IMR-90 (cell line): Measurements from ENCODE around the gene ACTR10. TPM values are rescaled to one million over a fixed set of nuclear protein-coding genes. Genes with fewer than 3 reads are reported as not detected.

Source experiments
- ATAC-seq: fragments of 200-7000 bp; cut with Tn5 transposase; 2 replicates; pipeline ENCODE4 v1.9.1; 2020; ENCODE audit warnings: low read depth, mild to moderate bottlenecking, moderate library complexity
- BruUV-seq: library from RNA; stranded (reverse); fragments of 400-500 nt; replicated peaks from 2 replicates; lab custom pipeline; 2021; lab: Mats Ljungman, UMichigan
- CTCF ChIA-PET: fragments of 300-600 bp; formaldehyde crosslinking; extraction: SDS; loops from one replicate; lab custom pipeline; 2021; ENCODE audit warnings: antibody characterized with exemption; lab: Yijun Ruan, JAX
- POLR2A ChIA-PET: fragments of 300-600 bp; sonication (Branson Sonifier 250); formaldehyde crosslinking; loops from one replicate; lab custom pipeline; 2022; ENCODE audit warnings: antibody characterized with exemption; ENCODE audit not compliant: unreplicated experiment; lab: Charles Lee
- DNase-seq: peaks from one replicate; pipeline ENCODE4 v3.0.0; 2013
- H2AFZ ChIP-seq: replicated peaks from 2 replicates; pipeline ENCODE3; 2013; ENCODE audit warnings: low read length, mild to moderate bottlenecking; ENCODE audit not compliant: poor library complexity
- H2AK5ac ChIP-seq: 2 replicates; pipeline ENCODE4 v1.6.1; 2013; ENCODE audit warnings: low read depth, low read length, inconsistent platforms
- H2AK9ac ChIP-seq: replicated peaks from 2 replicates; pipeline ENCODE3; 2013; ENCODE audit warnings: mild to moderate bottlenecking, low read depth, low read length, moderate library complexity; ENCODE audit not compliant: poor library complexity
- H2BK120ac ChIP-seq: 2 replicates; pipeline ENCODE4 v1.6.1; 2013; ENCODE audit warnings: low read depth, low read length, inconsistent platforms
- H2BK15ac ChIP-seq: 3 replicates; pipeline ENCODE4 v1.6.1; 2013; ENCODE audit warnings: low read depth, low read length, inconsistent platforms
- H2BK20ac ChIP-seq: 2 replicates; pipeline ENCODE4 v1.6.1; 2013; ENCODE audit warnings: low read depth, mild to moderate bottlenecking, inconsistent platforms, low read length, moderate library complexity
- H2BK5ac ChIP-seq: 2 replicates; pipeline ENCODE4 v1.6.1; 2013; ENCODE audit warnings: mild to moderate bottlenecking, low read depth, low read length, inconsistent platforms; ENCODE audit not compliant: poor library complexity, severe bottlenecking
- H3K14ac ChIP-seq: replicated peaks from 2 replicates; pipeline ENCODE4 v1.6.1; 2013; ENCODE audit warnings: low read depth, low read length, inconsistent platforms
- H3K18ac ChIP-seq: 2 replicates; pipeline ENCODE4 v1.6.1; 2013; ENCODE audit warnings: low read depth, low read length, control low read depth
- H3K23ac ChIP-seq: 2 replicates; pipeline ENCODE4 v1.6.1; 2013; ENCODE audit warnings: low read depth, low read length, inconsistent platforms
- H3K27ac ChIP-seq: 2 replicates; pipeline ENCODE4 v1.5.1; 2013; ENCODE audit warnings: mild to moderate bottlenecking, control low read depth, low read length; ENCODE audit not compliant: insufficient read depth
- H3K27me3 ChIP-seq: 2 replicates; pipeline ENCODE4 v1.6.1; 2013; ENCODE audit warnings: low read length; ENCODE audit not compliant: control insufficient read depth, insufficient read depth
- H3K36me3 ChIP-seq: 2 replicates; pipeline ENCODE4 v1.6.1; 2013; ENCODE audit warnings: low read length, mixed read lengths; ENCODE audit not compliant: control insufficient read depth, insufficient read depth
- H3K4ac ChIP-seq: 2 replicates; pipeline ENCODE4 v1.6.1; 2013; ENCODE audit warnings: low read depth, low read length, inconsistent platforms
- H3K4me1 ChIP-seq: 2 replicates; pipeline ENCODE4 v1.6.1; 2013; ENCODE audit warnings: low read length, mixed read lengths; ENCODE audit not compliant: control insufficient read depth, insufficient read depth
- H3K4me2 ChIP-seq: 2 replicates; pipeline ENCODE4 v1.6.1; 2013; ENCODE audit warnings: low read depth, mild to moderate bottlenecking, control low read depth, low read length, moderate library complexity
- H3K4me3 ChIP-seq: 2 replicates; pipeline ENCODE4 v1.5.1; 2013; ENCODE audit warnings: low read depth, mild to moderate bottlenecking, control low read depth, low read length, moderate library complexity; ENCODE audit not compliant: insufficient read depth
- H3K56ac ChIP-seq: 2 replicates; pipeline ENCODE4 v1.6.1; 2013; ENCODE audit warnings: low read length, inconsistent platforms; ENCODE audit not compliant: insufficient read depth; ENCODE audit errors: extremely low read depth
- H3K79me1 ChIP-seq, 2 experiments: 2 replicates each; pipeline ENCODE4 v1.6.1; 2013; ENCODE audit warnings: low read length in 2 of 2, inconsistent platforms in 1 of 2, low read depth in 1 of 2
- H3K9ac ChIP-seq: 2 replicates; pipeline ENCODE4 v1.6.1; 2013; ENCODE audit warnings: low read depth, low read length, control low read depth
- H3K9me1 ChIP-seq: 2 replicates; pipeline ENCODE4 v1.6.1; 2013; ENCODE audit warnings: low read length, inconsistent platforms; ENCODE audit not compliant: insufficient read depth
- H3K9me3 ChIP-seq: 2 replicates; pipeline ENCODE4 v1.6.1; 2013; ENCODE audit warnings: low read length; ENCODE audit not compliant: control insufficient read depth, insufficient read depth
- H4K20me1 ChIP-seq: 2 replicates; pipeline ENCODE4 v1.6.1; 2013; ENCODE audit warnings: low read length, inconsistent platforms; ENCODE audit not compliant: insufficient read depth
- H4K5ac ChIP-seq: 2 replicates; pipeline ENCODE4 v1.6.1; 2013; ENCODE audit warnings: mild to moderate bottlenecking, low read depth, low read length, control low read depth
- H4K8ac ChIP-seq, 2 experiments: 2 replicates each; pipeline ENCODE4 v1.6.1; 2013; ENCODE audit warnings: low read depth in 2 of 2, low read length in 2 of 2, control low read depth in 1 of 2, inconsistent platforms in 1 of 2
- H4K91ac ChIP-seq: 2 replicates; pipeline ENCODE4 v1.6.1; 2013; ENCODE audit warnings: low read depth, low read length, inconsistent platforms; ENCODE audit not compliant: insufficient read depth
- BHLHE40 ChIP-seq: fragments of 150-350 bp; IDR thresholded peaks from 2 replicates; pipeline ENCODE4 v1.6.1; 2016; ENCODE audit warnings: mild to moderate bottlenecking, low read depth, low read length
- CEBPB ChIP-seq: IDR thresholded peaks from 2 replicates; pipeline ENCODE4 v1.6.1; 2012; ENCODE audit warnings: low read depth, low read length, improper control_type of control experiment
- CHD1 ChIP-seq: IDR thresholded peaks from 2 replicates; pipeline ENCODE4 v1.6.1; 2012; ENCODE audit warnings: low read depth, low read length, improper control_type of control experiment
- ELK1 ChIP-seq: fragments of 150-350 bp; IDR thresholded peaks from 2 replicates; pipeline ENCODE4 v1.6.1; 2016; ENCODE audit warnings: low read depth, mild to moderate bottlenecking, low read length, moderate library complexity, borderline replicate concordance
- FOS ChIP-seq: fragments of 150-350 bp; IDR thresholded peaks from 2 replicates; pipeline ENCODE4 v1.6.1; 2016; ENCODE audit warnings: low read depth, low read length
- MAFK ChIP-seq: IDR thresholded peaks from 2 replicates; pipeline ENCODE4 v1.6.1; 2012; ENCODE audit warnings: low read depth, low read length, improper control_type of control experiment
- MAZ ChIP-seq: IDR thresholded peaks from 2 replicates; pipeline ENCODE4 v1.6.1; 2012; ENCODE audit warnings: low read depth, mild to moderate bottlenecking, low read length, improper control_type of control experiment, moderate library complexity, borderline replicate concordance
- MXI1 ChIP-seq: IDR thresholded peaks from 2 replicates; pipeline ENCODE4 v1.6.1; 2012; ENCODE audit warnings: low read depth, mild to moderate bottlenecking, low read length, moderate library complexity, borderline replicate concordance
- NFE2L2 ChIP-seq: fragments of 150-350 bp; IDR thresholded peaks from 2 replicates; pipeline ENCODE4 v1.6.1; 2016; ENCODE audit warnings: low read depth, mild to moderate bottlenecking, low read length
- POLR2A ChIP-seq: IDR thresholded peaks from 2 replicates; pipeline ENCODE4 v1.6.1; 2012; ENCODE audit warnings: mild to moderate bottlenecking, low read depth, low read length
- RAD21 ChIP-seq: IDR thresholded peaks from 2 replicates; pipeline ENCODE4 v1.6.1; 2012; ENCODE audit warnings: low read length, improper control_type of control experiment
- RCOR1 ChIP-seq: IDR thresholded peaks from 2 replicates; pipeline ENCODE4 v1.6.1; 2012; ENCODE audit warnings: mild to moderate bottlenecking, low read length, improper control_type of control experiment; ENCODE audit not compliant: insufficient replicate concordance
- RFX5 ChIP-seq: IDR thresholded peaks from 2 replicates; pipeline ENCODE4 v1.8.0; 2012; ENCODE audit warnings: low read depth, mild to moderate bottlenecking, low read length, moderate library complexity
- SMC3 ChIP-seq: fragments of 150-350 bp; IDR thresholded peaks from 2 replicates; pipeline ENCODE4 v1.6.1; 2016; ENCODE audit warnings: low read depth, mild to moderate bottlenecking, antibody characterized with exemption, low read length, moderate library complexity
- dilution Hi-C: fragments of 300-500 bp; cut with HindIII; formaldehyde crosslinking; loops from one replicate; pipeline ENCODE4 v1.14.3; 2018; ENCODE audit warnings: low sequenced_read_pairs; ENCODE audit not compliant: unreplicated experiment
- in situ Hi-C: fragments of 300-500 bp; cut with MboI; formaldehyde crosslinking; loops from 3 replicates; pipeline ENCODE4 v1.14.3; 2019; ENCODE audit warnings: low sequenced_read_pairs, inconsistent platforms, mixed read lengths
- intact Hi-C: fragments of 100-400 bp; cut with micrococcal nuclease; formaldehyde crosslinking; loops from 2 replicates; pipeline ENCODE4 v1.10.0; 2022
- polyA plus RNA-seq, 3 experiments: library from polyadenylated mRNA; depleted of rRNA; stranded (reverse); fragments of >200 nt; gene quantifications; 2 replicates each; pipeline ENCODE4 v1.2.3, GENCODE V29; 2012; ENCODE audit warnings: low replicate concordance in 1 of 3
- total RNA-seq: library from RNA; depleted of rRNA; stranded (reverse); fragments of >200 nt; gene quantifications from 2 replicates; pipeline ENCODE4 v1.2.3, GENCODE V29; 2012
- TF ChIP-seq, protein P1 (sequence below): fragments of 150-350 bp; IDR thresholded peaks from 2 replicates; pipeline ENCODE4 v1.6.1; 2017; ENCODE audit warnings: mild to moderate bottlenecking, antibody characterized with exemption, low read length, low read depth
- TF ChIP-seq, protein P2 (sequence below): conservative IDR thresholded peaks from 2 replicates; pipeline ENCODE4 v1.5.1; 2012; ENCODE audit warnings: mild to moderate bottlenecking, low read depth, low read length, improper control_type of control experiment

ACTR10 gene
- total and polyA plus RNA-seq, 2 of the 4 experiments (the other 2 are of a cell fraction), result 71.0 to 71.7 TPM

DNA sequence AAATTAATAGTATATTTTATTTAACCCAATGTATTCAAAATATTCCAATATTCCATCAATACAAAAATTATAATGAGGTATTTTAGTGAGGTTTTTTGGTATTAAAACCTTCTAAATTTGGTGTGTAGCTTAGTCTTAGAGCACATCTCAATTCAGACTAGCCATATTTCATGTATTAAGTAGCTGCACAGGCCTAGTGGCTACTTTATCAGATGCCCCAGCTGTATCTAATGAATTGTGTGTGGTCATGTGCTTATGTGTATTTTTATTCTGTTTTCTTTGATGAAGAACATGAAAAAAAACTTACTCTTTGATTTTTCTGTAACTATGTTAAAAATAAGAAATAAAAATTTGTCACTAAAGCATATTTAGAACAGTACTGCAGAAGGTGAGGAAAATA, 13.2 kb downstream of the ACTR10 start:
- no peak overlapping the region for H4K91ac ChIP-seq
- H3K9me3 ChIP-seq, result no peaks in the 10 kb centered on the region
- H3K56ac ChIP-seq, result no peak overlapping the region
- CTCF ChIA-PET, result interaction anchor here (0.5 kb wide), 1 partner anchor 122 kb away, joined by 3 read pairs; no protein-coding TSS in a partner anchor
- H3K4me1 ChIP-seq, result peaks cover 3% of the 10 kb centered on the region; the same call in 1 of the 2 replicates
- dilution Hi-C loops (no loop called here), in situ Hi-C loops (no loop called here), intact Hi-C loops (loop anchor here (10.0 kb wide), 1 partner anchor 1282 kb away; no protein-coding TSS in a partner anchor)
- no peak overlapping the region for H3K4ac ChIP-seq
- no TSS peak for BruUV-seq
- no peak overlapping the region for H3K23ac ChIP-seq
- H3K14ac ChIP-seq, result no peak overlapping the region
- H3K27me3 ChIP-seq, result no peaks in the 10 kb centered on the region
- H3K79me1 ChIP-seq, result no peaks in the 10 kb centered on the region; a peak in 1 of 4 replicates
- no peak overlapping the region for H2AFZ ChIP-seq
- no peak overlapping the region for H3K18ac ChIP-seq
- H2AK9ac ChIP-seq, result no peak overlapping the region
- POLR2A ChIA-PET, result no interaction called here
- DNase-seq (no peak), ATAC-seq (no peak)
- no peak overlapping the region for H3K9ac ChIP-seq
- TF ChIP-seq MAZ, result no peak
- TF ChIP-seq RCOR1, result no peak
- TF ChIP-seq MXI1, result no peak
- no peak for TF ChIP-seq NFE2L2
- no peak for TF ChIP-seq CHD1
- no peak for TF ChIP-seq BHLHE40
- TF ChIP-seq MAFK, result no peak
- TF ChIP-seq, protein P1, sequence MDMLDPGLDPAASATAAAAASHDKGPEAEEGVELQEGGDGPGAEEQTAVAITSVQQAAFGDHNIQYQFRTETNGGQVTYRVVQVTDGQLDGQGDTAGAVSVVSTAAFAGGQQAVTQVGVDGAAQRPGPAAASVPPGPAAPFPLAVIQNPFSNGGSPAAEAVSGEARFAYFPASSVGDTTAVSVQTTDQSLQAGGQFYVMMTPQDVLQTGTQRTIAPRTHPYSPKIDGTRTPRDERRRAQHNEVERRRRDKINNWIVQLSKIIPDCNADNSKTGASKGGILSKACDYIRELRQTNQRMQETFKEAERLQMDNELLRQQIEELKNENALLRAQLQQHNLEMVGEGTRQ, result no peak
- TF ChIP-seq RFX5, result no peak
- TF ChIP-seq, protein P2, sequence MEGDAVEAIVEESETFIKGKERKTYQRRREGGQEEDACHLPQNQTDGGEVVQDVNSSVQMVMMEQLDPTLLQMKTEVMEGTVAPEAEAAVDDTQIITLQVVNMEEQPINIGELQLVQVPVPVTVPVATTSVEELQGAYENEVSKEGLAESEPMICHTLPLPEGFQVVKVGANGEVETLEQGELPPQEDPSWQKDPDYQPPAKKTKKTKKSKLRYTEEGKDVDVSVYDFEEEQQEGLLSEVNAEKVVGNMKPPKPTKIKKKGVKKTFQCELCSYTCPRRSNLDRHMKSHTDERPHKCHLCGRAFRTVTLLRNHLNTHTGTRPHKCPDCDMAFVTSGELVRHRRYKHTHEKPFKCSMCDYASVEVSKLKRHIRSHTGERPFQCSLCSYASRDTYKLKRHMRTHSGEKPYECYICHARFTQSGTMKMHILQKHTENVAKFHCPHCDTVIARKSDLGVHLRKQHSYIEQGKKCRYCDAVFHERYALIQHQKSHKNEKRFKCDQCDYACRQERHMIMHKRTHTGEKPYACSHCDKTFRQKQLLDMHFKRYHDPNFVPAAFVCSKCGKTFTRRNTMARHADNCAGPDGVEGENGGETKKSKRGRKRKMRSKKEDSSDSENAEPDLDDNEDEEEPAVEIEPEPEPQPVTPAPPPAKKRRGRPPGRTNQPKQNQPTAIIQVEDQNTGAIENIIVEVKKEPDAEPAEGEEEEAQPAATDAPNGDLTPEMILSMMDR, result no peak
- TF ChIP-seq CEBPB, result no peak
- no peak for TF ChIP-seq ELK1
- no peak for TF ChIP-seq SMC3
- no peak for TF ChIP-seq POLR2A
- no peak for TF ChIP-seq RAD21
- no peak for TF ChIP-seq FOS
- no peak overlapping the region for H4K5ac ChIP-seq
- H2BK5ac ChIP-seq, result no peak overlapping the region
- H3K9me1 ChIP-seq, result no peaks in the 10 kb centered on the region
- peaks cover 24% of the 10 kb centered on the region for H3K36me3 ChIP-seq
- H2AK5ac ChIP-seq, result no peak overlapping the region
- H3K27ac ChIP-seq, result no peak overlapping the region
- no peak overlapping the region for H2BK120ac ChIP-seq
- H2BK20ac ChIP-seq, result no peak overlapping the region
- no peak overlapping the region for H3K4me2 ChIP-seq
- no peak overlapping the region for H2BK15ac ChIP-seq
- no peak overlapping the region for H3K4me3 ChIP-seq
- no peaks in the 10 kb centered on the region for H4K20me1 ChIP-seq
- no peak overlapping the region for H4K8ac ChIP-seq
